HG03060 (cell line): ENCODE data around the gene SNX1.
"Not testable (repeated sequence)": the region's sequence is repeated elsewhere in the genome, so short reads cannot be mapped to it uniquely, and the experiment has no call there.

Experiments
- ATAC-seq: cut with Tn5 transposase; IDR thresholded peaks from one replicate; pipeline ENCODE4 v1.9.1; 2021; ENCODE audit warnings: low read depth, moderate number of reproducible peaks; ENCODE audit not compliant: unreplicated experiment

Gene SNX1

GRCh38 chr15:64072812-64073211, 23.0 kb upstream of the SNX1 start:
- ATAC-seq = no peak

- not testable (repeated sequence) for ATAC-seq
These were observed 22.3 kb upstream of the SNX1 start for GRCh38 chr15:64073496-64073895.

GRCh38 chr15:64082757-64083156, 13.0 kb upstream of the SNX1 start:
- ATAC-seq = no peak

- ATAC-seq = no peak
These were observed 6.1 kb upstream of the SNX1 start for GRCh38 chr15:64089543-64090280.

GRCh38 chr15:64090527-64090926, 5.3 kb upstream of the SNX1 start:
- ATAC-seq = no peak

GRCh38 chr15:64092075-64092820, 3.5 kb upstream of the SNX1 start:
- ATAC-seq = no peak

GRCh38 chr15:64092864-64093626, 2.7 kb upstream of the SNX1 start:
- no peak for ATAC-seq

- peak; percentile 56 for ATAC-seq
These were observed 2.0 kb upstream of the SNX1 start, which contains the start of gene CIAO2A for GRCh38 chr15:64093627-64094417. TSS of gene CIAO2A (minus strand) at chr15:64093838. CDS start at chr15:64093768, 70 bp downstream.

GRCh38 chr15:64095431-64095794, 369 bp upstream of the SNX1 start:
- no peak for ATAC-seq

GRCh38 chr15:64096668-64097384, 1.0 kb downstream of the SNX1 start:
- ATAC-seq = no peak

- no peak for ATAC-seq
These were observed 3.6 kb downstream of the SNX1 start for GRCh38 chr15:64099379-64099778.

- no peak for ATAC-seq
These were observed 5.2 kb downstream of the SNX1 start for GRCh38 chr15:64100958-64101357.

- ATAC-seq = no peak
These were observed 6.7 kb downstream of the SNX1 start for GRCh38 chr15:64102497-64102896.

GRCh38 chr15:64105113-64105704, 9.4 kb downstream of the SNX1 start:
- no peak for ATAC-seq

- no peak for ATAC-seq
These were observed 11.6 kb downstream of the SNX1 start for GRCh38 chr15:64107337-64107736.

GRCh38 chr15:64110108-64110701, 14.4 kb downstream of the SNX1 start:
- ATAC-seq = not testable (repeated sequence)

- ATAC-seq = no peak
These were observed 15.3 kb downstream of the SNX1 start for GRCh38 chr15:64110950-64111678.

- ATAC-seq = no peak
These were observed 15.9 kb downstream of the SNX1 start for GRCh38 chr15:64111679-64112050.
